ENCODE data around the gene GMCL2. TPM values are rescaled to one million over a fixed set of nuclear protein-coding genes. Genes with fewer than 3 reads are reported as not detected.

Gene GMCL2
- total and polyA plus RNA-seq, 2 donors from 2014 or later, result not detected

DNA sequence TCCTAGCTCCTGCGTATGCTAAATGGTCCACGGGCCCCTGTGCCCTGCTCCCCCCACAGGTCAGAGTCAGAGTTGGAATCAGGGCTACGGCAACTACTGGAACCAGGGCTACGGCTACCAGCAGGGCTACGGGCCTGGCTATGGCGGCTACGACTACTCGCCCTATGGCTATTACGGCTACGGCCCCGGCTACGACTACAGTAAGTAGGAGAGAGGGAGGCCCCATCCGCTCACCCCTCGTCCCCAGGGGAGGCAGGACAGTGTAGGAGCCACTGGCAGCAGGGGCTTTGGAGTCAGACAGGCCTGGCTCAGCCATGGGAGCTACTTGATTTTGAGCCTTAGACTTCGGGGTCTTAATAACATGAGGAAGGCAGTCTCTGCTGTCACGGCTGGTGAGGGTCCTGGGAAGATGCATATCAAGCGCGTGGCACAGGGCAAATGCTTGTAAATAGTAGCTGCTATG is 22.9 kb upstream of the GMCL2 start:
- Histone ChIP-seq H3K27ac (ENCODE audit: low read depth in 2 of 2, low read length in 2 of 2) (no peak overlapping the region), H3K9ac (ENCODE audit: low read length in 3 of 3) (no peak overlapping the region), H3K4me3 (ENCODE audit: low read length in 3 of 3) (no peak overlapping the region), H3K36me3 (ENCODE audit: control insufficient read depth in 2 of 3, insufficient read depth in 3 of 3, low read length in 3 of 3) (peaks cover 24 to 69% (median 60%) of the 10 kb centered on the region in 3 donors), H3K9me3 (ENCODE audit: control insufficient read depth in 2 of 3, insufficient read depth in 1 of 3, low read length in 3 of 3) (no peaks in the 10 kb centered on the region), H3K4me1 (ENCODE audit: control insufficient read depth in 2 of 3, insufficient read depth in 2 of 3, low read depth in 1 of 3, low read length in 3 of 3) (peaks cover 3 to 38% (median 34%) of the 10 kb centered on the region in 3 donors), H3K27me3 (ENCODE audit: control insufficient read depth, insufficient read depth, low read length) (no peaks in the 10 kb centered on the region)
- no peak for FAIRE-seq
- TF ChIP-seq, protein P1, sequence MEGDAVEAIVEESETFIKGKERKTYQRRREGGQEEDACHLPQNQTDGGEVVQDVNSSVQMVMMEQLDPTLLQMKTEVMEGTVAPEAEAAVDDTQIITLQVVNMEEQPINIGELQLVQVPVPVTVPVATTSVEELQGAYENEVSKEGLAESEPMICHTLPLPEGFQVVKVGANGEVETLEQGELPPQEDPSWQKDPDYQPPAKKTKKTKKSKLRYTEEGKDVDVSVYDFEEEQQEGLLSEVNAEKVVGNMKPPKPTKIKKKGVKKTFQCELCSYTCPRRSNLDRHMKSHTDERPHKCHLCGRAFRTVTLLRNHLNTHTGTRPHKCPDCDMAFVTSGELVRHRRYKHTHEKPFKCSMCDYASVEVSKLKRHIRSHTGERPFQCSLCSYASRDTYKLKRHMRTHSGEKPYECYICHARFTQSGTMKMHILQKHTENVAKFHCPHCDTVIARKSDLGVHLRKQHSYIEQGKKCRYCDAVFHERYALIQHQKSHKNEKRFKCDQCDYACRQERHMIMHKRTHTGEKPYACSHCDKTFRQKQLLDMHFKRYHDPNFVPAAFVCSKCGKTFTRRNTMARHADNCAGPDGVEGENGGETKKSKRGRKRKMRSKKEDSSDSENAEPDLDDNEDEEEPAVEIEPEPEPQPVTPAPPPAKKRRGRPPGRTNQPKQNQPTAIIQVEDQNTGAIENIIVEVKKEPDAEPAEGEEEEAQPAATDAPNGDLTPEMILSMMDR (IDR thresholded peaks at IDR 0.05; ENCODE audit: borderline replicate concordance, extremely low read depth, insufficient read depth), result no peak
- DNase-seq, result peak in 1 of 5 donors; percentile 72
- intact Hi-C loops (cut with DNase I), result no loop called here

DNA sequence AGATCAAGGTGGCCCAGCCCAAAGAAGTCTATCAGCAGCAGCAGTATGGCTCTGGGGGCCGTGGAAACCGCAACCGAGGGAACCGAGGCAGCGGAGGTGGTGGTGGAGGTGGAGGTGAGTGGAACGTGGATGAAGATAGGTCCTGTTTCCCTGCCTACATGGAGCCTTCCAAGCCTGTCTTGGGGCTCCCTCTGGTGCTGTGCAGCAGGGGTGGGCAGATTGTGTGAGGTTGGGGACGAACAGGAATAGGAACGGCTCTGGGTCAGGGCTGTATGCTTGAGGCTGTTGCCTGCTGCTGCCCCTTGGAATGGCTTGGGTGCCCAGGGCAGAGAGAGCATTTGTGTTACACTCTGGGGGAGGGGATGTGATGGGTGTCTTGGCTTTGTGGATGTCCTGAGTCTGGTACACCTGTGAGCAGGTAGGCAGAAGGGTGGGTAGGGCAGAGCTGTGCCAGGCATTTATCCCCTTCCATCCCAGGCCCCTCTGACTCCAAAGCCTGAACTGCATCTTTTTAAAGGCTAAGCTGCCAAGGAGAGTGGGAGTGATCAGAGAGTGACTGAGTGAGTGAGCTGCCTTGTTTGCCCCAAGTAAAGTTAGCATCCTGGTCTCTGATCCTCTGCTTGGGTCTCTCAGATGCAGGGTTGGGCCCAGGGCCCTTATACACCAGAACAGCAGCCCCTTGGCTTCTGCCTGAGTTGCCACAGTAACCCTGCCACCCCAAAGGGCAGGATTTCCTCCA is 22.3 kb upstream of the GMCL2 start:
- H3K9me3 ChIP-seq (ENCODE audit: control insufficient read depth in 2 of 3, insufficient read depth in 1 of 3, low read length in 3 of 3), result no peaks in the 10 kb centered on the region
- no peak overlapping the region for H3K4me3 ChIP-seq (ENCODE audit: low read length in 3 of 3)
- FAIRE-seq (no peak), DNase-seq (peak in 2 of 5 donors; percentile 34 to 41)
- no peaks in the 10 kb centered on the region for H3K27me3 ChIP-seq (ENCODE audit: control insufficient read depth, insufficient read depth, low read length)
- intact Hi-C loops (cut with DNase I), result no loop called here
- H3K36me3 ChIP-seq (ENCODE audit: control insufficient read depth in 2 of 3, insufficient read depth in 3 of 3, low read length in 3 of 3), result peaks cover 24 to 63% (median 57%) of the 10 kb centered on the region in 3 donors
- TF ChIP-seq, protein P1 (IDR thresholded peaks at IDR 0.05; ENCODE audit: borderline replicate concordance, extremely low read depth, insufficient read depth), result no peak
- peaks cover 3 to 34% (median 32%) of the 10 kb centered on the region in 3 donors for H3K4me1 ChIP-seq (ENCODE audit: control insufficient read depth in 2 of 3, insufficient read depth in 2 of 3, low read depth in 1 of 3, low read length in 3 of 3)
- no peak overlapping the region for H3K9ac ChIP-seq (ENCODE audit: low read length in 3 of 3)
- H3K27ac ChIP-seq (ENCODE audit: low read depth in 2 of 2, low read length in 2 of 2), result no peak overlapping the region

DNA sequence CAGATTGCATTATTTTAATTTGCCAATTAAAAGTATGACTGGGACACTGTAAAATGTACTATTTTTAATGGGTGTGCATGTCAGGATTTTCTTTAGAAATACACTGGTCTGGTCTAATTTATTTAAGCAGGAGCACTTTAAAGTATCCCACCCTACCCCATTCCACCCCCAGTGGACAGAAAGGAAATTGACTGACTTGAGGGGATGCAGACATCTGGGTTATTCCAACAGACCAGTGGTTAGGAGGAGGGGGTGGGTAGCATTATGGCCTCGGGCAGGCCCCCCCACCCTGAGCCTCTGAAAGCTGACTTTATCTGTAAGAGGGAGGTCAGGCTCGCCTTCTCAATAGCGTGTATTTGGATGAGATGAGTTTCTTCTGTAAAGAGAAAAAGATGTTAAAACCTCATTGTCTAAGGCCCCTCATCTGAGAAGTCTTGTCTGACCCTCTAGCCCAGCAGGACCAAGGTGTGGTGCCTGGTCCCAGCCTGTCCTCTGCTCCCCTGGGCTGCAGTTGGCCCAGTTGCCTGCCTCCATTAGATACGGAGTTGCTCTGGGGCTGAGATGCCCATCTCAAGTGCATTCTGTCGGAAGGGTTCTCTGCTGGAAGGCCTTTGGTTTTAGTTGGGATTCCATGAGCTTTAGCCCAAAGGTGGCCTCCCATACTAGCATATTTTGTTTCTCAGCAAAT is 21.5 kb upstream of the GMCL2 start:
- DNase-seq, result peak in 2 of 5 donors; percentile 26 to 37
- no peak overlapping the region for H3K9ac ChIP-seq (ENCODE audit: low read length in 3 of 3)

More for the DNA sequence above, 21.5 kb upstream of the GMCL2 start:
- H3K27ac ChIP-seq (ENCODE audit: low read depth in 2 of 2, low read length in 2 of 2), result no peak overlapping the region
- FAIRE-seq, result no peak
- H3K27me3 ChIP-seq (ENCODE audit: control insufficient read depth, insufficient read depth, low read length), result no peaks in the 10 kb centered on the region
- intact Hi-C loops (cut with DNase I), result no loop called here
- peaks cover 24 to 62% (median 54%) of the 10 kb centered on the region in 3 donors for H3K36me3 ChIP-seq (ENCODE audit: control insufficient read depth in 2 of 3, insufficient read depth in 3 of 3, low read length in 3 of 3)
- H3K4me1 ChIP-seq (ENCODE audit: control insufficient read depth in 2 of 3, insufficient read depth in 2 of 3, low read depth in 1 of 3, low read length in 3 of 3), result peaks cover 3 to 28% (median 26%) of the 10 kb centered on the region in 3 donors
- TF ChIP-seq, protein P1 (IDR thresholded peaks at IDR 0.05; ENCODE audit: borderline replicate concordance, extremely low read depth, insufficient read depth), result no peak
- no peaks in the 10 kb centered on the region for H3K9me3 ChIP-seq (ENCODE audit: control insufficient read depth in 2 of 3, insufficient read depth in 1 of 3, low read length in 3 of 3)
- no peak overlapping the region for H3K4me3 ChIP-seq (ENCODE audit: low read length in 3 of 3)
